ENCODE data around the gene C5orf34.
A peak's percentile ranks its signal among the peaks of the same experiment; 100 is the strongest.

GRCh38 chr5:43514816-43515677 is at the start of gene C5orf34:
- TF ChIP-seq POLR2A (IDR thresholded peaks at IDR 0.05) (peak in 2 of 4 donors; percentile 22 to 71), CTCF (IDR thresholded peaks at IDR 0.05) (no peak), POLR2AphosphoS5 (IDR thresholded peaks at IDR 0.05) (peak; percentile 79 to 96 (median 93))

All from stomach (tissue), 4 donors.